NB4 (cell line): ENCODE measurements around the gene GPR152.

Experiments
- MYC ChIP-seq: IDR thresholded peaks from 2 replicates; pipeline ENCODE4 v1.6.1; 2011; ENCODE audit warnings: low read depth, low read length
- POLR2A ChIP-seq: IDR thresholded peaks from 2 replicates; pipeline ENCODE4 v1.6.1; 2011; ENCODE audit warnings: mild to moderate bottlenecking; ENCODE audit not compliant: insufficient read length; ENCODE audit errors: extremely low read depth
- TF ChIP-seq, protein P1 (sequence below): IDR thresholded peaks from one replicate; pipeline ENCODE4 v1.5.1; 2012; ENCODE audit warnings: low read depth, low read length

DNA sequence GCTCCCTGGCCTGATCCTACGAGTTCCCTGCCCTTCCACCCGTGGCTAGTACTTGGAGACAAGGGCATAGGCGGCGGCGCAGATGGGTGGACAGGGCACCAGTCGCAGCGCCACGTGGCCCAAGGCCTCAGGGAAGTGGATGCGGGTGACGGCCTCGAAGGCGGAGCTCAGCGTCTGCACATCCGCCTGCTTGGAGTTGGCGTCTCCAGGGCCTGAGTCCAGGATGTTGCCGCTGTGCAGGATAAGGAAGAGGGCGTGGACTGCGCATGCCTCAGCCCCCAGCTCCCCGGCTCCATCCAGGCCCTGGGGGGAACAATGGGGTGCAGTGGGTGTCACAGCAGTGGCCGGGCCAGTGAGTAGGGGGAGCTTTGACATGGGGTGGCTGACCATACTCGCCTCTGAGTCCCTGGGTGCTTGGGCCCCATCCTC is 46.0 kb upstream of the GPR152 start:
- TF ChIP-seq, protein P1, sequence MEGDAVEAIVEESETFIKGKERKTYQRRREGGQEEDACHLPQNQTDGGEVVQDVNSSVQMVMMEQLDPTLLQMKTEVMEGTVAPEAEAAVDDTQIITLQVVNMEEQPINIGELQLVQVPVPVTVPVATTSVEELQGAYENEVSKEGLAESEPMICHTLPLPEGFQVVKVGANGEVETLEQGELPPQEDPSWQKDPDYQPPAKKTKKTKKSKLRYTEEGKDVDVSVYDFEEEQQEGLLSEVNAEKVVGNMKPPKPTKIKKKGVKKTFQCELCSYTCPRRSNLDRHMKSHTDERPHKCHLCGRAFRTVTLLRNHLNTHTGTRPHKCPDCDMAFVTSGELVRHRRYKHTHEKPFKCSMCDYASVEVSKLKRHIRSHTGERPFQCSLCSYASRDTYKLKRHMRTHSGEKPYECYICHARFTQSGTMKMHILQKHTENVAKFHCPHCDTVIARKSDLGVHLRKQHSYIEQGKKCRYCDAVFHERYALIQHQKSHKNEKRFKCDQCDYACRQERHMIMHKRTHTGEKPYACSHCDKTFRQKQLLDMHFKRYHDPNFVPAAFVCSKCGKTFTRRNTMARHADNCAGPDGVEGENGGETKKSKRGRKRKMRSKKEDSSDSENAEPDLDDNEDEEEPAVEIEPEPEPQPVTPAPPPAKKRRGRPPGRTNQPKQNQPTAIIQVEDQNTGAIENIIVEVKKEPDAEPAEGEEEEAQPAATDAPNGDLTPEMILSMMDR: no peak
- TF ChIP-seq MYC (no peak), POLR2A (no peak)
